Measurements from ENCODE around the gene ZNF569.

Gene ZNF569

DNA sequence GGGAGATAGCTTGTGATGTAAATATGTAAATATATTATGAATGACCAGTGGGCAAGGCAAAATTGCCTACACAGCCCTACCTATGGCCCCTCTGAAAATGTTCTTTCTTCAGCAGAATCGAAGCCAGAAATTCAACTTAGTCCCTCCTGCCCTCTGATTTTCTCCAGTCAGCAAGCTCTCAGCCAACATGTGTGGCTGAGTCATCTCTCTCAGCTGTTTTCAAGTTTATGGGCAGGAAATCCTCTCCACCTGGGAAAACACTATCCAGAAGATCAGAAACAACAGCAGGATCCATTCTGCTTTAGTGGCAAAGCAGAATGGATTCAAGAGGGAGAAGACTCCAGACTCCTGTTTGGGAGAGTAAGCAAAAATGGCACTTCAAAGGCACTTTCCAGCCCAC, 105.2 kb downstream of the ZNF569 start:
- H3K4me3 ChIP-seq (ENCODE audit: low read depth, low read length) = no peak overlapping the region
- peak; percentile 16 for DNase-seq (ENCODE audit: low read depth, low spot score)
- CTCF ChIA-PET = interaction anchor here (1.5 kb wide), 1 partner anchor 15 kb away, joined by 4 read pairs; no protein-coding TSS in a partner anchor
- POLR2A ChIA-PET = interaction anchor here (1.0 kb wide), 1 partner anchor 9 kb away, joined by 4 read pairs; the partner anchor contains the start of gene ZNF527
- TF ChIP-seq, protein P1, sequence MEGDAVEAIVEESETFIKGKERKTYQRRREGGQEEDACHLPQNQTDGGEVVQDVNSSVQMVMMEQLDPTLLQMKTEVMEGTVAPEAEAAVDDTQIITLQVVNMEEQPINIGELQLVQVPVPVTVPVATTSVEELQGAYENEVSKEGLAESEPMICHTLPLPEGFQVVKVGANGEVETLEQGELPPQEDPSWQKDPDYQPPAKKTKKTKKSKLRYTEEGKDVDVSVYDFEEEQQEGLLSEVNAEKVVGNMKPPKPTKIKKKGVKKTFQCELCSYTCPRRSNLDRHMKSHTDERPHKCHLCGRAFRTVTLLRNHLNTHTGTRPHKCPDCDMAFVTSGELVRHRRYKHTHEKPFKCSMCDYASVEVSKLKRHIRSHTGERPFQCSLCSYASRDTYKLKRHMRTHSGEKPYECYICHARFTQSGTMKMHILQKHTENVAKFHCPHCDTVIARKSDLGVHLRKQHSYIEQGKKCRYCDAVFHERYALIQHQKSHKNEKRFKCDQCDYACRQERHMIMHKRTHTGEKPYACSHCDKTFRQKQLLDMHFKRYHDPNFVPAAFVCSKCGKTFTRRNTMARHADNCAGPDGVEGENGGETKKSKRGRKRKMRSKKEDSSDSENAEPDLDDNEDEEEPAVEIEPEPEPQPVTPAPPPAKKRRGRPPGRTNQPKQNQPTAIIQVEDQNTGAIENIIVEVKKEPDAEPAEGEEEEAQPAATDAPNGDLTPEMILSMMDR (IDR thresholded peaks at IDR 0.05; ENCODE audit: insufficient read depth, low read length, missing control alignments) = no peak

All from AG04449 (cell line).